ENCODE measurements around the gene DNPH1. TPM values are rescaled to one million over a fixed set of nuclear protein-coding genes. Genes with fewer than 3 reads are reported as not detected.

The DNPH1 gene
- total RNA-seq, 4 donors from 2014 or later, result 16.1 to 367 (median 128) TPM

- no peaks in the 10 kb centered on the region for H3K27me3 ChIP-seq
- 94% methylated on average over 6 of the region's 6 CpGs; no CpG with 5 or more reads in 1 of the 2 donors for WGBS, 2 donors (ENCODE audit: low coverage in 1 of 2)
- no peak for TF ChIP-seq POLR2A (IDR thresholded peaks at IDR 0.05)
- no peak for TF ChIP-seq EP300 (IDR thresholded peaks at IDR 0.05; ENCODE audit: low read depth)
- no peak for TF ChIP-seq CTCF (IDR thresholded peaks at IDR 0.05)
- no peak for TF ChIP-seq POLR2AphosphoS5 (IDR thresholded peaks at IDR 0.05)
- H3K4me3 ChIP-seq, result no peak overlapping the region
- no peak overlapping the region for H3K27ac ChIP-seq
- intact Hi-C loops (cut with DNase I; ENCODE audit: low total_unique reads) (no loop called here), in situ Hi-C loops (cut with MboI; ENCODE audit: low pct_ligation_motif_present in 1 of 4, low pct_unique_long_range_greater_than_20kb in 1 of 4, low sequenced_read_pairs in 3 of 4) (no loop called here)
- DNase-seq, result no peak
- peaks cover 0 to 28% (median 9%) of the 10 kb centered on the region in 4 donors for H3K36me3 ChIP-seq
- H3K4me1 ChIP-seq, result no peaks in the 10 kb centered on the region
- H3K9me3 ChIP-seq, result no peaks in the 10 kb centered on the region
Measured at GRCh38 chr6:43200541-43200940, 28.7 kb downstream of the DNPH1 start.

GRCh38 chr6:43199912-43200311 is 29.4 kb downstream of the DNPH1 start:
- no peak for DNase-seq
- WGBS, 2 donors (ENCODE audit: low coverage in 1 of 2), result 98% methylated on average over 6 of the region's 6 CpGs; no CpG with 5 or more reads in 1 of the 2 donors
- Histone ChIP-seq H3K27me3 (no peaks in the 10 kb centered on the region), H3K36me3 (peaks cover 0 to 34% (median 9%) of the 10 kb centered on the region in 4 donors), H3K4me1 (no peaks in the 10 kb centered on the region), H3K27ac (no peak overlapping the region), H3K9me3 (no peaks in the 10 kb centered on the region), H3K4me3 (no peak overlapping the region)
- TF ChIP-seq CTCF (IDR thresholded peaks at IDR 0.05), result no peak
- TF ChIP-seq EP300 (IDR thresholded peaks at IDR 0.05; ENCODE audit: low read depth), result no peak
- TF ChIP-seq POLR2AphosphoS5 (IDR thresholded peaks at IDR 0.05), result no peak
- TF ChIP-seq POLR2A (IDR thresholded peaks at IDR 0.05), result no peak
- intact Hi-C loops (cut with DNase I; ENCODE audit: low total_unique reads), result no loop called here
- in situ Hi-C loops (cut with MboI; ENCODE audit: low pct_ligation_motif_present in 1 of 4, low pct_unique_long_range_greater_than_20kb in 1 of 4, low sequenced_read_pairs in 3 of 4), result no loop called here

GRCh38 chr6:43196337-43196736 is 32.9 kb downstream of the DNPH1 start:
- intact Hi-C loops (cut with DNase I; ENCODE audit: low total_unique reads), result no loop called here
- in situ Hi-C loops (cut with MboI; ENCODE audit: low pct_ligation_motif_present in 1 of 4, low pct_unique_long_range_greater_than_20kb in 1 of 4, low sequenced_read_pairs in 3 of 4), result no loop called here

GRCh38 chr6:43193929-43194328 is 35.4 kb downstream of the DNPH1 start:
- no peak for TF ChIP-seq POLR2A (IDR thresholded peaks at IDR 0.05)
- TF ChIP-seq POLR2AphosphoS5 (IDR thresholded peaks at IDR 0.05), result no peak
- TF ChIP-seq CTCF (IDR thresholded peaks at IDR 0.05), result no peak
- no peak for TF ChIP-seq EP300 (IDR thresholded peaks at IDR 0.05; ENCODE audit: low read depth)
- Histone ChIP-seq H3K27ac (no peak overlapping the region), H3K4me1 (no peaks in the 10 kb centered on the region), H3K36me3 (peaks cover 0 to 61% (median 14%) of the 10 kb centered on the region in 4 donors), H3K27me3 (no peaks in the 10 kb centered on the region), H3K9me3 (no peaks in the 10 kb centered on the region), H3K4me3 (no peak overlapping the region)
- 96 to 97% methylated on average over 5 of the region's 5 CpGs for WGBS, 2 donors (ENCODE audit: low coverage in 1 of 2)
- in situ Hi-C loops (cut with MboI; ENCODE audit: low pct_ligation_motif_present in 1 of 4, low pct_unique_long_range_greater_than_20kb in 1 of 4, low sequenced_read_pairs in 3 of 4) (no loop called here), intact Hi-C loops (cut with DNase I; ENCODE audit: low total_unique reads) (no loop called here)
- DNase-seq, result no peak

More at GRCh38 chr6:43196337-43196736, 32.9 kb downstream of the DNPH1 start:
- Histone ChIP-seq H3K36me3 (peaks cover 0 to 53% (median 13%) of the 10 kb centered on the region in 4 donors), H3K27me3 (no peaks in the 10 kb centered on the region), H3K4me3 (no peak overlapping the region), H3K4me1 (no peaks in the 10 kb centered on the region), H3K27ac (no peak overlapping the region), H3K9me3 (no peaks in the 10 kb centered on the region)
- 81 to 88% methylated on average over 3 to 5 of the region's 5 CpGs for WGBS, 2 donors (ENCODE audit: low coverage in 1 of 2)
- TF ChIP-seq CTCF (IDR thresholded peaks at IDR 0.05) (no peak), POLR2A (IDR thresholded peaks at IDR 0.05) (no peak), POLR2AphosphoS5 (IDR thresholded peaks at IDR 0.05) (no peak), EP300 (IDR thresholded peaks at IDR 0.05; ENCODE audit: low read depth) (no peak)
- DNase-seq, result no peak

All from transverse colon (tissue), 4 donors.